DMS79 (cell line): ENCODE measurements around the gene ADK.
"Not testable (repeated sequence)": the region's sequence is repeated elsewhere in the genome, so short reads cannot be mapped to it uniquely, and the experiment has no call there.

Experiments used
- DNase-seq: peaks from one replicate; lab custom pipeline; 2025; lab: John Stamatoyannopoulos, UW

ADK gene

GRCh38 chr10:74491014-74491413 lies 340.0 kb downstream of the ADK start:
- no peak for DNase-seq

- DNase-seq: not testable (repeated sequence)
Observed at GRCh38 chr10:74496276-74496675, 345.3 kb downstream of the ADK start.

GRCh38 chr10:74498664-74499063 lies 347.6 kb downstream of the ADK start:
- DNase-seq: not testable (repeated sequence)

- DNase-seq: no peak
Observed at GRCh38 chr10:74500026-74500704, 349.1 kb downstream of the ADK start.

GRCh38 chr10:74500816-74501215 lies 349.8 kb downstream of the ADK start:
- DNase-seq: no peak

- no peak for DNase-seq
Observed at GRCh38 chr10:74502963-74503608, 352.1 kb downstream of the ADK start.

- no peak for DNase-seq
Observed at GRCh38 chr10:74507951-74508350, 356.9 kb downstream of the ADK start.

- DNase-seq: no peak
Observed at GRCh38 chr10:74510594-74510993, 359.6 kb downstream of the ADK start.

- DNase-seq: no peak
Observed at GRCh38 chr10:74511051-74511450, 360.0 kb downstream of the ADK start.

GRCh38 chr10:74514322-74514721 lies 363.3 kb downstream of the ADK start:
- no peak for DNase-seq

- no peak for DNase-seq
Observed at GRCh38 chr10:74518061-74518460, 367.0 kb downstream of the ADK start.

GRCh38 chr10:74521526-74521925 lies 370.5 kb downstream of the ADK start:
- no peak for DNase-seq

GRCh38 chr10:74523199-74523598 lies 372.2 kb downstream of the ADK start:
- no peak for DNase-seq

GRCh38 chr10:74525885-74526284 lies 374.9 kb downstream of the ADK start:
- DNase-seq: no peak

- DNase-seq: not testable (repeated sequence)
Observed at GRCh38 chr10:74527611-74528010, 376.6 kb downstream of the ADK start.

- DNase-seq: no peak
Observed at GRCh38 chr10:74529205-74529604, 378.2 kb downstream of the ADK start.

- no peak for DNase-seq
Observed at GRCh38 chr10:74530981-74531380, 380.0 kb downstream of the ADK start.

GRCh38 chr10:74539317-74539716 lies 388.3 kb downstream of the ADK start:
- no peak for DNase-seq

GRCh38 chr10:74541375-74541774 lies 390.4 kb downstream of the ADK start:
- DNase-seq: no peak

- no peak for DNase-seq
Observed at GRCh38 chr10:74542077-74542476, 391.1 kb downstream of the ADK start.

- DNase-seq: no peak
Observed at GRCh38 chr10:74543276-74543675, 392.3 kb downstream of the ADK start.

GRCh38 chr10:74544106-74544505 lies 393.1 kb downstream of the ADK start:
- DNase-seq: no peak

- no peak for DNase-seq
Observed at GRCh38 chr10:74548676-74549075, 397.7 kb downstream of the ADK start.
